ENCODE data around the gene TXNDC11.

- TF ChIP-seq, protein P1, sequence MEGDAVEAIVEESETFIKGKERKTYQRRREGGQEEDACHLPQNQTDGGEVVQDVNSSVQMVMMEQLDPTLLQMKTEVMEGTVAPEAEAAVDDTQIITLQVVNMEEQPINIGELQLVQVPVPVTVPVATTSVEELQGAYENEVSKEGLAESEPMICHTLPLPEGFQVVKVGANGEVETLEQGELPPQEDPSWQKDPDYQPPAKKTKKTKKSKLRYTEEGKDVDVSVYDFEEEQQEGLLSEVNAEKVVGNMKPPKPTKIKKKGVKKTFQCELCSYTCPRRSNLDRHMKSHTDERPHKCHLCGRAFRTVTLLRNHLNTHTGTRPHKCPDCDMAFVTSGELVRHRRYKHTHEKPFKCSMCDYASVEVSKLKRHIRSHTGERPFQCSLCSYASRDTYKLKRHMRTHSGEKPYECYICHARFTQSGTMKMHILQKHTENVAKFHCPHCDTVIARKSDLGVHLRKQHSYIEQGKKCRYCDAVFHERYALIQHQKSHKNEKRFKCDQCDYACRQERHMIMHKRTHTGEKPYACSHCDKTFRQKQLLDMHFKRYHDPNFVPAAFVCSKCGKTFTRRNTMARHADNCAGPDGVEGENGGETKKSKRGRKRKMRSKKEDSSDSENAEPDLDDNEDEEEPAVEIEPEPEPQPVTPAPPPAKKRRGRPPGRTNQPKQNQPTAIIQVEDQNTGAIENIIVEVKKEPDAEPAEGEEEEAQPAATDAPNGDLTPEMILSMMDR (IDR thresholded peaks at IDR 0.05) = no peak
- TF ChIP-seq POLR2A (IDR thresholded peaks at IDR 0.05) = no peak
These were observed 13.6 kb upstream of the TXNDC11 start for GRCh38 chr16:11756248-11756647.
